ENCODE results near the gene KCTD11. TPM values are rescaled to one million over a fixed set of nuclear protein-coding genes. Genes with fewer than 3 reads are reported as not detected.

The KCTD11 gene
- total and polyA plus RNA-seq, 2 experiments from 2014 or later = 2.2 to 7.7 TPM

GRCh38 chr17:7313890-7314718 is 37.9 kb upstream of the KCTD11 start:
- ATAC-seq = no peak
- DNase-seq (ENCODE audit: low spot score) = no peak
- peaks cover 33% of the 10 kb centered on the region for H3K27me3 Mint-ChIP-seq (ENCODE audit: insufficient read depth, low read depth, poor library complexity)
- peaks cover 44% of the 10 kb centered on the region for H3K36me3 ChIP-seq (ENCODE audit: insufficient read depth)
- peaks cover 73% of the 10 kb centered on the region for H3F3A ChIP-seq (replicated peaks; ENCODE audit: low read depth)
- peaks cover 41% of the 10 kb centered on the region for H4K20me1 ChIP-seq (replicated peaks; ENCODE audit: insufficient read depth)
- peaks cover 4% of the 10 kb centered on the region; the same call in 1 of the 3 replicates for H3K9me3 Mint-ChIP-seq
- peak overlapping the region; percentile 99 for H3K4me2 ChIP-seq
- peaks cover 25% of the 10 kb centered on the region; the same call in 1 of the 2 replicates for H3K4me1 ChIP-seq (ENCODE audit: insufficient read depth)
- peaks cover 53% of the 10 kb centered on the region for H3K4me1 Mint-ChIP-seq
- H2AFZ ChIP-seq = no peak overlapping the region
- H3K27ac Mint-ChIP-seq = peak overlapping the region; percentile 87
- peak overlapping the region; percentile 84 for H3K27ac ChIP-seq (ENCODE audit: low read depth)
- peaks cover 86% of the 10 kb centered on the region for H3K36me3 Mint-ChIP-seq (ENCODE audit: low read depth)
- TF ChIP-seq CREB1 (CRISPR knock-in tag; IDR thresholded peaks at IDR 0.05; ENCODE audit: low read depth) (no peak), NANOG (IDR thresholded peaks at IDR 0.05; ENCODE audit: borderline replicate concordance) (no peak), CTCF (conservative IDR thresholded peaks at IDR 0.05; ENCODE audit: low read depth in 2 of 2) (no peak), EZH2phosphoT487 (IDR thresholded peaks at IDR 0.05; ENCODE audit: unreplicated experiment) (no peak), ZNF114 (CRISPR knock-in tag; IDR thresholded peaks at IDR 0.05) (no peak), REST (IDR thresholded peaks at IDR 0.05; ENCODE audit: unreplicated experiment) (no peak), ZNF462 (CRISPR knock-in tag; IDR thresholded peaks at IDR 0.05) (no peak), JUNB (IDR thresholded peaks at IDR 0.05; ENCODE audit: unreplicated experiment) (no peak), ZNF331 (CRISPR knock-in tag; IDR thresholded peaks at IDR 0.05; ENCODE audit: low read depth) (no peak), ETS1 (IDR thresholded peaks at IDR 0.05) (no peak), POLR2AphosphoS5 (IDR thresholded peaks at IDR 0.05; ENCODE audit: low read depth) (no peak), EZH2 (IDR thresholded peaks at IDR 0.05; ENCODE audit: low read depth, unreplicated experiment) (no peak), STAT1 (IDR thresholded peaks at IDR 0.05; ENCODE audit: unreplicated experiment) (no peak)
- peak overlapping the region; percentile 94 for H3K4me3 ChIP-seq
- H3K79me2 ChIP-seq (replicated peaks; ENCODE audit: insufficient read depth) = peaks cover 32% of the 10 kb centered on the region
- peak overlapping the region; percentile 87 for H3K4me3 Mint-ChIP-seq
- H3K27me3 ChIP-seq (ENCODE audit: insufficient read depth) = no peaks in the 10 kb centered on the region
- H3K9me2 ChIP-seq (ENCODE audit: insufficient read depth) = no peaks in the 10 kb centered on the region
